Activated T-helper 1 cell treated with anti-CD3 and anti-CD28 coated beads, Interleukin-12 subunit alpha, Interleukin-12 subunit beta, Interleukin-2, Interleukin-4 antibody, amounts not matched to agents 30 ng/mL and 10 ng/mL and 1 ng/mL, durations not matched to agents 14 hours and 24 hours and 36 hours (primary cell): Measurements from ENCODE around the gene MKKS. TPM values are rescaled to one million over a fixed set of nuclear protein-coding genes. Genes with fewer than 3 reads are reported as not detected.

ENCODE experiments used
- DNase-seq: peaks from one replicate; pipeline ENCODE4 v3.0.0; 2021; ENCODE audit warnings: low spot score
- H3K27ac Mint-ChIP-seq: one replicate; pipeline ENCODE4 v1.8.0; 2021; ENCODE audit warnings: mild to moderate bottlenecking, mixed read lengths
- H3K27me3 Mint-ChIP-seq: one replicate; pipeline ENCODE4 v1.8.0; 2022; ENCODE audit warnings: mild to moderate bottlenecking, moderate library complexity, mixed read lengths; ENCODE audit not compliant: insufficient read depth
- H3K36me3 Mint-ChIP-seq: one replicate; pipeline ENCODE4 v1.8.0; 2021; ENCODE audit warnings: low read depth, mixed read lengths
- H3K4me1 Mint-ChIP-seq: one replicate; pipeline ENCODE4 v1.8.0; 2021; ENCODE audit warnings: low read depth, mixed read lengths
- H3K4me3 Mint-ChIP-seq: one replicate; pipeline ENCODE4 v1.8.0; 2021; ENCODE audit warnings: mild to moderate bottlenecking, moderate library complexity, mixed read lengths
- H3K9me3 Mint-ChIP-seq: one replicate; pipeline ENCODE4 v1.8.0; 2021; ENCODE audit warnings: mixed read lengths
- intact Hi-C: fragments of 100-400 bp; cut with micrococcal nuclease; formaldehyde crosslinking; loops from one replicate; pipeline ENCODE4 v1.15.1; 2024
- total RNA-seq: library from RNA; stranded (reverse); gene quantifications from 2 replicates; pipeline ENCODE4 v1.2.3, GENCODE V29; 2022

The MKKS gene
- total RNA-seq, 1 donor from 2014 or later: 7.5 TPM

- Mint-ChIP-seq H3K27me3 (peaks cover 11% of the 10 kb centered on the region), H3K36me3 (no peaks in the 10 kb centered on the region), H3K9me3 (no peaks in the 10 kb centered on the region), H3K27ac (no peak overlapping the region), H3K4me3 (no peak overlapping the region), H3K4me1 (no peaks in the 10 kb centered on the region)
- DNase-seq: no peak
- intact Hi-C loops: no loop called here
Measured at GRCh38 chr20:10369723-10370090, 64.3 kb downstream of the MKKS start.

- no peak overlapping the region for H3K4me3 Mint-ChIP-seq
- no peak overlapping the region for H3K27ac Mint-ChIP-seq
Measured at GRCh38 chr20:10368702-10369041, 65.3 kb downstream of the MKKS start.

DNA sequence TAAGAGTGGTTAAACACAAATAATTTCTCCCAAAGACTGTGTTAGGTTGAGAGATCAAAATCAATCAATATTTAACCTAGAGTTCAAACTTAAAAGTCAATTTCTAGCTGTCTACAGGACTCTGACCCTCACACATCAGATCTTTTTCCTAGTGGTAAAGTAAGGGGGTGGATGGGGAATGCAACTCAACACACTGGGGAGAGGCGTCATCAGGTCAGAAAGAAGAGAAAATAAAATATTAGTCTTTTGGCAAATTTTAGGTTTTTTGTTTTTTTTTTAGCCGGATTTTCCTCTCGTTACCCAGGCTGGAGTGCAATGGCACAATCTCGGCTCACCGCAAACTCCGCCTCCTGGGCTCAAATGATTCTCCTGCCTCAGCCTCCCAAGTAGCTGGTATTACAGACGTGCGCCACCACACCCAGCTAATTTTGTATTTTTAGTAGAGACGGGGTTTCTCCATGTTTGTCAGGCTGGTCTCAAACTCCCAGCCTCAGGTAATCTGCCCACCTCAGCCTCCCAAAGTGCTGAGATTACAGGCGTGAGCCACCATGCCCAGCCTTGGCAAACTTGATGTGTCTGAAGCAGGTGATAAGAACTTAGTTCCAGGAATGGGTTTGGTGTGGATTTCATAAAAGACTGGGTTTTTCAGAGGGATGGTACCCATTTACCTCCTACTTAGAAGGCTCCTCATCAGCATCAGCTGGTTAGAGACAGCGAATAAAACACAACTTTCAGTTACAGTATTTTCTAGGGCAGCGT is 65.9 kb downstream of the MKKS start:
- Mint-ChIP-seq H3K27ac (no peak overlapping the region), H3K4me1 (no peaks in the 10 kb centered on the region), H3K9me3 (no peaks in the 10 kb centered on the region), H3K36me3 (no peaks in the 10 kb centered on the region), H3K4me3 (no peak overlapping the region), H3K27me3 (peaks cover 12% of the 10 kb centered on the region)
- intact Hi-C loops: no loop called here
- DNase-seq: no peak

More at GRCh38 chr20:10368702-10369041, 65.3 kb downstream of the MKKS start:
- intact Hi-C loops: no loop called here
- DNase-seq: no peak
- H3K27me3 Mint-ChIP-seq: peaks cover 12% of the 10 kb centered on the region
- no peaks in the 10 kb centered on the region for H3K36me3 Mint-ChIP-seq
- no peaks in the 10 kb centered on the region for H3K4me1 Mint-ChIP-seq
- no peaks in the 10 kb centered on the region for H3K9me3 Mint-ChIP-seq

GRCh38 chr20:10367693-10367942 is 66.4 kb downstream of the MKKS start:
- DNase-seq: no peak
- H3K27me3 Mint-ChIP-seq: peaks cover 17% of the 10 kb centered on the region
- H3K4me1 Mint-ChIP-seq: no peaks in the 10 kb centered on the region
- no peak overlapping the region for H3K4me3 Mint-ChIP-seq
- no peaks in the 10 kb centered on the region for H3K36me3 Mint-ChIP-seq
- intact Hi-C loops: no loop called here
- H3K9me3 Mint-ChIP-seq: no peaks in the 10 kb centered on the region
- H3K27ac Mint-ChIP-seq: no peak overlapping the region

DNA sequence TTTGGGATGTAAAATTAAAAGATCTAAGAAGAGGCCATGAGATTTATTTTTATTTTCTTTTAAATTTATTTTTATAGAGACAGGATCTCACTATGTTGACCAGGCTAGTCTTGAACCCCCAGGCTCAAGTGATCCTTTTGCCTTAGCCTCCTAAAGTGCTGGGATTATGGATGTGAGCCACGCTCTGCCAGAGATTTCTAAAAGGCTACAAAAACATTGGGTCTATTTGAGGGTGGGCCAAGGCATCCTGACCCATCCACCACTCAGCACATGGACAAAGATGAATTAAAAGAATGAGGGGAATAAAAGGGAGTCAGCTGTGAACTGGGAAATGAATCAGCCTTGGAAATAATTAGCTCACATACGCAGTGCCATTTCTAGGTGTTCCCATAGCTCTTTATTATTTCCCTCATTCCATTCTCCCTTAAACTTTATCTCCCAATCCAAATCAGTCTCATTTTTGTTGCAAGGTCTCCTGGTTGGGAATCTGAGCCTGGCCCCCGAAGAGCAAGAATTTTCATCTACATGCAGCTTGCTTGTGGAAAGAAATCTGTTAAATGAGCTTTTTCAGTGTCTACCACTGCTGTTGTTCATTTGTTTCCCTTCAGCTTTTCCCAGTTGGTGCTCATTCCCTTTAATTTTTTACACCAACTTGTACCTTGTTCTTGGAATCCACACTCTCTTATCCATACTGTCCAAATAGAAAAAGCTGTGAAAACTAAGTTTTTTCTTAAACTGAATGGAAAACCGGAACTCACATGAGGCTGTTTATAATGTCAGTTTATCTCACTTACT is 66.9 kb downstream of the MKKS start:
- DNase-seq: no peak
- no peaks in the 10 kb centered on the region for H3K4me1 Mint-ChIP-seq
- H3K9me3 Mint-ChIP-seq: no peaks in the 10 kb centered on the region
- peaks cover 18% of the 10 kb centered on the region for H3K27me3 Mint-ChIP-seq
- no peak overlapping the region for H3K27ac Mint-ChIP-seq
- intact Hi-C loops: no loop called here
- H3K4me3 Mint-ChIP-seq: no peak overlapping the region
- H3K36me3 Mint-ChIP-seq: no peaks in the 10 kb centered on the region

DNA sequence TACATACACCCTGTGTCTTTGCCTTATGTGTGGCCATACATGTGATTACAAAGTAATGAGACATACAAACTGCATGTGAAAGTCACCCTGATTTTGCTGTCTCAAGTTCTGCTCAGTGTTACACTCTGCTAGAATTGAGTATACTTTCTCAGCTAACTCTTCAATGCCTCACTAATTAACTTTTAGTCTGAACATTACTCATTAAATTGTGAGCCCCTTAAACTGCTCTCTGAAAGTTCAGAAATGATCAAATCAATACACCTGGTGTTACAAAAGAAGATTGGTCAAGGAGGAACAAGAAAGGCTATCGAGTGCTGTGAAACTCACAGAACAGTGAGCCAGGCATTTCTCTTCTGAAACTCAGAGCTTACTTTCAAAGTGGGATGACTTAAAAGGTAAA is 71.3 kb downstream of the MKKS start:
- peaks cover 22% of the 10 kb centered on the region for H3K27me3 Mint-ChIP-seq
- H3K36me3 Mint-ChIP-seq: no peaks in the 10 kb centered on the region
- no peaks in the 10 kb centered on the region for H3K4me1 Mint-ChIP-seq
- no peak overlapping the region for H3K27ac Mint-ChIP-seq
- H3K4me3 Mint-ChIP-seq: no peak overlapping the region
- DNase-seq: no peak
- no peaks in the 10 kb centered on the region for H3K9me3 Mint-ChIP-seq
- intact Hi-C loops: no loop called here

- Mint-ChIP-seq H3K9me3 (no peaks in the 10 kb centered on the region), H3K27me3 (peaks cover 17% of the 10 kb centered on the region), H3K27ac (no peak overlapping the region), H3K4me1 (no peaks in the 10 kb centered on the region), H3K36me3 (no peaks in the 10 kb centered on the region), H3K4me3 (no peak overlapping the region)
- intact Hi-C loops: no loop called here
- no peak for DNase-seq
Measured at GRCh38 chr20:10360878-10361277, 73.1 kb downstream of the MKKS start.

GRCh38 chr20:10359621-10360040 is 74.4 kb downstream of the MKKS start:
- peaks cover 12% of the 10 kb centered on the region for H3K27me3 Mint-ChIP-seq
- no peak overlapping the region for H3K27ac Mint-ChIP-seq
- no peak overlapping the region for H3K4me3 Mint-ChIP-seq
- H3K36me3 Mint-ChIP-seq: no peaks in the 10 kb centered on the region
- intact Hi-C loops: no loop called here
- DNase-seq: no peak
- no peaks in the 10 kb centered on the region for H3K4me1 Mint-ChIP-seq
- no peaks in the 10 kb centered on the region for H3K9me3 Mint-ChIP-seq

GRCh38 chr20:10357974-10358373 is 76.0 kb downstream of the MKKS start:
- H3K9me3 Mint-ChIP-seq: no peaks in the 10 kb centered on the region
- no peaks in the 10 kb centered on the region for H3K36me3 Mint-ChIP-seq
- peaks cover 6% of the 10 kb centered on the region for H3K4me1 Mint-ChIP-seq
- H3K4me3 Mint-ChIP-seq: no peak overlapping the region
- no peak for DNase-seq
- intact Hi-C loops: loop anchor here (1.0 kb wide), 1 partner anchor 380 kb away; no protein-coding TSS in a partner anchor
- H3K27ac Mint-ChIP-seq: no peak overlapping the region
- peaks cover 9% of the 10 kb centered on the region for H3K27me3 Mint-ChIP-seq

DNA sequence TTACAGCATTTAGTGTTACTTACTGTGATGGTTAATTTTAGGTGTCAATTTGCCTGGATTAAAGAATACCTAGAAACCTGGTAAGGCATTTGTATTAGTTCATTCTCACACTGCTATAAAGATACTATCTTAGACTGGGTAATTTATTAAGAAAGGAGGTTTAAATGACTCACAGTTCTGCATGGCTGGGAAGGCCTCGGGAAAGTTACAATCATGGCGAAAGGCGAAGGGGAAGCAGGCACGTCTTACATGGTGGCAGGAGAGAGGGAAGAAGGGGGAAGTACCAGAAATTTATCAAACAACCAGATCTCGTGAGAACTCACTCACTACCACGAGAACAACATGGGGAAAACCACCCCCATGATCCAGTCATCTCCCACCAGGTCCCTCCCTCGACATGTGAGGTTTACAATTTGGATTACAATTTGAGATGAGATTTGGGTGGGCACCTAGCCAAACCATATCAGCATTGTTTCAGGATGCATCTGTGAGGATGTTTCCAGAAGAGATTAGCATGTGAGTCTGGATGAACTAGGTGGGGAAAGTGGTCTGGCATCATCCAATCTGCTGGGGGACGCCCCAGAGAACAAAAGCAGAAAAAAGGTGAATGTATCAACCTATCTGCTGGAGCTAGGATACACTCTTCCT is 76.8 kb downstream of the MKKS start:
- intact Hi-C loops: no loop called here
- peaks cover 5% of the 10 kb centered on the region for H3K27me3 Mint-ChIP-seq

GRCh38 chr20:10356628-10357027 is 77.4 kb downstream of the MKKS start:
- intact Hi-C loops: no loop called here
- H3K9me3 Mint-ChIP-seq: no peaks in the 10 kb centered on the region
- peaks cover 5% of the 10 kb centered on the region for H3K27me3 Mint-ChIP-seq
- H3K36me3 Mint-ChIP-seq: no peaks in the 10 kb centered on the region
- no peak for DNase-seq
- peaks cover 15% of the 10 kb centered on the region for H3K4me1 Mint-ChIP-seq
- H3K4me3 Mint-ChIP-seq: no peak overlapping the region
- H3K27ac Mint-ChIP-seq: no peak overlapping the region

More for the DNA sequence above, 76.8 kb downstream of the MKKS start:
- H3K4me3 Mint-ChIP-seq: no peak overlapping the region
- DNase-seq: no peak
- H3K4me1 Mint-ChIP-seq: peaks cover 14% of the 10 kb centered on the region
- no peak overlapping the region for H3K27ac Mint-ChIP-seq
- no peaks in the 10 kb centered on the region for H3K36me3 Mint-ChIP-seq
- H3K9me3 Mint-ChIP-seq: no peaks in the 10 kb centered on the region

DNA sequence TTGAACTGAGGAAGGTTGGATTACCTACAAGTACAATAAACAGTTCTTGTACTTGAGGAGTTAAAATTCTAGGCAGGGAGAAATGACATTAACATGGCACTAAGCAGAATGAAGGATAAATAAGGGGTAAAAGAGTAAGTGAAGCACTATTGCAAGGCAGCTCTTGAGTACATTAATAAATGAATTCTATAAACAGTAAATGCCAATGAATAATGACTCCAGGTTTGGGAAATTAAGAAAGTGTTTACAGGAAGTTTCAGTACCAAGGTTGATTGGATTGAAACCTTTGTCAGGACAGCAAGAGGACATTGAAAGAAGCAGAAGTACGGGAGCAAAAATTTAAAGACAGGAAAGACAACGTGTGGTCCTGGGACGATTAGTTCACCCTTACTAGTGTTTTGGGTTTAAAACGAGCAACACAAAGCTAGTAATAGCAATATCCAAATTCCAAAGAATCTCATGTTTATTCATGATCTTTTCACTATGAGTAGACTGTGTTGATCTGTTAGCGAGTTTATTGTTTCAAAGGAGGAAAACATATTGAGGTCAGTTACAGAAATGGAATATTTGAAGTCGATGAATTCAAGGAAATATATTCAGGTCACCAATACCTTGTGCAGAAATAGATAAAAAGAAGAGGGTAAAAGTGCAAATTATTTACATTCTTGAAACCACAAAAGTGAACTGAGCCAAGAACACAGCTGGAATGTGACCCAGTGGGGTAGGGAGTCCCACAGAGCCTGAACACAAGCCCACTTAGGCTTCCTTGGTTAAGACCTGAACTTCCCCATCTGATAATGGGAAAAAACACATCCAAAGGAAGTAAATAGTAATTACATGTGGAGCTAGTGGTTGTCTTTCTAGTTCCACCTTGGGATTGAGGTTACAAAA is 80.8 kb downstream of the MKKS start:
- no peak overlapping the region for H3K4me3 Mint-ChIP-seq

More for the DNA sequence above, 80.8 kb downstream of the MKKS start:
- intact Hi-C loops: loop anchor here (5.0 kb wide), 1 partner anchor 204 kb away; no protein-coding TSS in a partner anchor
- Mint-ChIP-seq H3K27me3 (no peaks in the 10 kb centered on the region), H3K36me3 (no peaks in the 10 kb centered on the region), H3K4me1 (peaks cover 24% of the 10 kb centered on the region), H3K27ac (peak overlapping the region; percentile 72), H3K9me3 (no peaks in the 10 kb centered on the region)
- no peak for DNase-seq
